ENCODE results near the gene TMEM271.

TMEM271 gene

GRCh38 chr4:528296-528695 is 47.8 kb downstream of the TMEM271 start:
- DNase-seq (ENCODE audit: low spot score): no peak
- no peak for TF ChIP-seq CTCF (IDR thresholded peaks at IDR 0.05; ENCODE audit: extremely low read depth, insufficient read depth, missing control alignments)
- in situ Hi-C loops (cut with MboI; ENCODE audit: low pct_unique_long_range_greater_than_20kb, low sequenced_read_pairs, unreplicated experiment): no loop called here

GRCh38 chr4:526971-527460 is 49.1 kb downstream of the TMEM271 start:
- TF ChIP-seq CTCF (IDR thresholded peaks at IDR 0.05; ENCODE audit: extremely low read depth, insufficient read depth, missing control alignments): no peak
- in situ Hi-C loops (cut with MboI; ENCODE audit: low pct_unique_long_range_greater_than_20kb, low sequenced_read_pairs, unreplicated experiment): no loop called here
- no peak for DNase-seq (ENCODE audit: low spot score)

DNA sequence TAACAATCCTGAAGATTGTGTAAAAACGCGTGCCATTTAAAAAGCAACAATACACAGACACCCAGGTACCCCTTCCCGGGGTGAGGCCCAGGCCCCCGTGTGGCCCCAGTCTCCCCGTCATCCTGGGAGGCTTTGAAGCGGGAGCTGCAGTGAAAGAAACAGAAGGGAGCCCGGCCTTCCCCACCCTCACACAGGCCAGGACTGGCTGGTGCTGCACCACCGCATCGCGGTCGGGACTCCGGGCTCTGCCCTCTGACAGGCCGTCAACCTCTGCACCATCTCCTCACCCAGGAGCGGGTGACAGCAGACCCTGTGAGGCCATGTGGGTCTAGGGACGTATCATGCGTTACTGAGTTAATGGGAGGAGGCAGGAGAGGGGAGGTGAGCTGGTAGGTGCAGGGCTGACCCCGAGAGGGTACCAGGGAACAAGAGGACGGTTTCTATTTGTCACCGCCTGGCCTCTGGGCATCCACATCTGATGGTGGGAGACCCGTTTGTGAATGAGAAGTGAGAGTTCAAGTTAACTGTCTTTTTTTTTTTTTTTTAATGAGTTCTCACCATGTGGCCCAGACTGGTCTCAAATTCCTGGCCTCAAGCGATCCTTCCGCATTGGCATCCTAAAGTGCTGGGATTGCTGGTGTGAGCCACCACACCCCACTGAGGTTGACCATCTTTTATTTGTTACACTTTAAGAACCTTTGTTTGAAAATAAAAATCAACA is 49.7 kb downstream of the TMEM271 start:
- DNase-seq (ENCODE audit: low spot score): no peak
- in situ Hi-C loops (cut with MboI; ENCODE audit: low pct_unique_long_range_greater_than_20kb, low sequenced_read_pairs, unreplicated experiment): no loop called here
- TF ChIP-seq CTCF (IDR thresholded peaks at IDR 0.05; ENCODE audit: extremely low read depth, insufficient read depth, missing control alignments): no peak

- no peak for TF ChIP-seq CTCF (IDR thresholded peaks at IDR 0.05; ENCODE audit: extremely low read depth, insufficient read depth, missing control alignments)
- no peak for DNase-seq (ENCODE audit: low spot score)
- in situ Hi-C loops (cut with MboI; ENCODE audit: low pct_unique_long_range_greater_than_20kb, low sequenced_read_pairs, unreplicated experiment): no loop called here
Measured at GRCh38 chr4:525660-526059, 50.4 kb downstream of the TMEM271 start.

DNA sequence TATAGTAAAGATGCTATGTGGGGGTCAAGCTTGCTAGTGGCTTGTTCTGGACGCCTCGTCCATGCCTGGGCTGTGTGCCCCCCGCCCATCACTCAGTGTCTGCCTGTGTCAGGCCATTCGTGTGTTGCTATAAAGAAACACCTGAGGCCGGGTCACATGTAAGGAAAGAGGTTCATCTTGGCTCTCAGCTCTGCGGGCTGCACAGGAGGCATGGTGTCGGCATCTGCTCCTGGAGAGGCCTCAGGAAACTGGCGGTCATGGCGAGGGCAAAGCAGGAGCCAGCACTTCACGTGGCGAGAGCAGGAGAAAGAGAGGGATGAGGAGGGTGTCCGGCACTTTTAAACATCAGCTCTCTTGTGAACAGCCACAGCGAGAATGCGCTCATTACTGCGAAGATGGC is 51.9 kb downstream of the TMEM271 start:
- in situ Hi-C loops (cut with MboI; ENCODE audit: low pct_unique_long_range_greater_than_20kb, low sequenced_read_pairs, unreplicated experiment): no loop called here
- no peak for DNase-seq (ENCODE audit: low spot score)
- TF ChIP-seq CTCF (IDR thresholded peaks at IDR 0.05; ENCODE audit: extremely low read depth, insufficient read depth, missing control alignments): no peak
